ENCODE results near the gene CDH23.
A peak's percentile ranks its signal among the peaks of the same experiment; 100 is the strongest.

The CDH23 gene

DNA sequence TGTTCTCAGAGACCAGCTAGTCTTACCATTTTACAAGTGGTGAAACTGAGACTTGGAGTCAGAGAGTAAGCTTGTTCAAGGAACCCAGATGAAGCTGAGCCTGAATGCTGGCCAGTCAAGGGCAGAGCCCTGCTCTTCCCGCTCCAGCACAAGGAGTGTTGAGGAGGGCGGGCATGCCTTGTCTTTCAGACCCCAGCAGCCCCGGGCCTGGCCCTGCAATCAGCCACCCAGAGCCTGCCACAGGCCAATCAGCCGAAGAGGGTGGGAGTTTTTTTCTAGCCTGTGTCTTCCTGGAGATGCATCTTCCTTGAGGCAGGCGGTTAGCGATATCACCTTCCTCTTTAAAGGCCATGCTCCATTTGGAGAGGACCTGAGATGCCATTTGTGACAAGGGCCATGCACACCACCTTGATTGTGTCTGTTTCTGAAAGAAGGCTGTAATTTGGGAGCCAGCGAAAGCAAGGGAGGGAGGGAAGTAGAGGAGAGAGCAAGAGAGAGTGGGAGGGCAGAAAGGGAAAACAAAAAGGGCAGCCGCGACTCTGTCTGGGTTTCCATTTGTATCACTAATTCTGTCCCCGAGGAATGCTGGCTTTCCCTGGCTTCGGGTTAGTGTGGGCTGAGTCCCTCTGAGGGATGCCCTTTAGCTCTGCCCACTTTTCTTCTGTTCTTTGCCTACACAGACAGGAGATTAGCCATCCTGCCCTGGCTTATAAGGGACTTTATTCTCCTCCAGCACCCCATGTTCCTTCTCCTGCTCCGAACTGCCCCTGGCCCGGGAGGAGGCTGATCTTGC, 8.0 kb downstream of the CDH23 start:
- TF ChIP-seq, protein P1, sequence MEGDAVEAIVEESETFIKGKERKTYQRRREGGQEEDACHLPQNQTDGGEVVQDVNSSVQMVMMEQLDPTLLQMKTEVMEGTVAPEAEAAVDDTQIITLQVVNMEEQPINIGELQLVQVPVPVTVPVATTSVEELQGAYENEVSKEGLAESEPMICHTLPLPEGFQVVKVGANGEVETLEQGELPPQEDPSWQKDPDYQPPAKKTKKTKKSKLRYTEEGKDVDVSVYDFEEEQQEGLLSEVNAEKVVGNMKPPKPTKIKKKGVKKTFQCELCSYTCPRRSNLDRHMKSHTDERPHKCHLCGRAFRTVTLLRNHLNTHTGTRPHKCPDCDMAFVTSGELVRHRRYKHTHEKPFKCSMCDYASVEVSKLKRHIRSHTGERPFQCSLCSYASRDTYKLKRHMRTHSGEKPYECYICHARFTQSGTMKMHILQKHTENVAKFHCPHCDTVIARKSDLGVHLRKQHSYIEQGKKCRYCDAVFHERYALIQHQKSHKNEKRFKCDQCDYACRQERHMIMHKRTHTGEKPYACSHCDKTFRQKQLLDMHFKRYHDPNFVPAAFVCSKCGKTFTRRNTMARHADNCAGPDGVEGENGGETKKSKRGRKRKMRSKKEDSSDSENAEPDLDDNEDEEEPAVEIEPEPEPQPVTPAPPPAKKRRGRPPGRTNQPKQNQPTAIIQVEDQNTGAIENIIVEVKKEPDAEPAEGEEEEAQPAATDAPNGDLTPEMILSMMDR (conservative IDR thresholded peaks at IDR 0.05; ENCODE audit: low read length) = no peak
- TF ChIP-seq EZH2phosphoT487 (IDR thresholded peaks at IDR 0.05; ENCODE audit: borderline replicate concordance) = no peak
- H3K27me3 ChIP-seq (ENCODE audit: insufficient read depth, low read length, poor library complexity, severe bottlenecking) = no peaks in the 10 kb centered on the region
- H3K36me3 ChIP-seq (ENCODE audit: insufficient read depth, low read length) = no peaks in the 10 kb centered on the region
- no peak overlapping the region for H3K9ac ChIP-seq (ENCODE audit: low read depth, low read length, poor library complexity, severe bottlenecking)
- H3K4me3 ChIP-seq (ENCODE audit: low read length, poor library complexity, severe bottlenecking) = no peak overlapping the region
- H3K4me1 ChIP-seq (ENCODE audit: insufficient read depth, low read length, poor library complexity, severe bottlenecking) = no peaks in the 10 kb centered on the region
- H3K79me2 ChIP-seq (ENCODE audit: insufficient read depth, low read length) = no peaks in the 10 kb centered on the region
- H3K9me2 ChIP-seq (replicated peaks; ENCODE audit: low read depth, low read length) = no peaks in the 10 kb centered on the region
- no peak overlapping the region for H3K4me2 ChIP-seq (ENCODE audit: low read depth, low read length, poor library complexity, severe bottlenecking)
- H3K9me3 ChIP-seq (ENCODE audit: insufficient read depth, low read depth, low read length) = no peaks in the 10 kb centered on the region
- H4K20me1 ChIP-seq (ENCODE audit: insufficient read depth, low read length, poor library complexity, severe bottlenecking) = no peaks in the 10 kb centered on the region
- no peaks in the 10 kb centered on the region for H3F3A ChIP-seq (ENCODE audit: low read depth)
- H2AFZ ChIP-seq (ENCODE audit: low read length) = 0 out of 2 replicates have a peak overlapping the region, but pooled peaks have one; percentile 65

DNA sequence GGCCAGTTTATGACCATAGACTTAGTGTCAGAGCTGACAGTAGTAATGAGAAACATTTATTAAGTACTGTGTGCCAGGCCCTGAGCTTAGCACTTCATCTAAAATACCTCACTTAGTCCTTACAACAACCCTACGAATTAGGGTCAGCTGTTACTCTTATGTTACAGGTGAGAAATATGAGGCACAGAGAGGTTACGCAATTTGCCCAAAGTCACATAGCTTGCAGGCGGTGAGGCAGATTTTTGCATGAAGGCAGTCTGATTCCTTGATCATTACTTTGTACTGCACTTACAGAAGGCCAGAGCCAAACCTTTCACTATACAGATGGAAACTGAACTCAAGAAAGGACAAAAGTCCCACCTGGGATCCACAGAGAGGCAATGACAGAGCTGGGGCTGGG, 10.2 kb downstream of the CDH23 start:
- Histone ChIP-seq H4K20me1 (ENCODE audit: insufficient read depth, low read length, poor library complexity, severe bottlenecking) (no peaks in the 10 kb centered on the region), H3K4me2 (ENCODE audit: low read depth, low read length, poor library complexity, severe bottlenecking) (no peak overlapping the region), H3K27me3 (ENCODE audit: insufficient read depth, low read length, poor library complexity, severe bottlenecking) (no peaks in the 10 kb centered on the region), H2AFZ (ENCODE audit: low read length) (no peak overlapping the region), H3K36me3 (ENCODE audit: insufficient read depth, low read length) (no peaks in the 10 kb centered on the region), H3K9me3 (ENCODE audit: insufficient read depth, low read depth, low read length) (peaks cover 8% of the 10 kb centered on the region), H3F3A (ENCODE audit: low read depth) (no peaks in the 10 kb centered on the region), H3K9ac (ENCODE audit: low read depth, low read length, poor library complexity, severe bottlenecking) (no peak overlapping the region), H3K9me2 (replicated peaks; ENCODE audit: low read depth, low read length) (no peaks in the 10 kb centered on the region), H3K4me3 (ENCODE audit: low read length, poor library complexity, severe bottlenecking) (no peak overlapping the region), H3K4me1 (ENCODE audit: insufficient read depth, low read length, poor library complexity, severe bottlenecking) (no peaks in the 10 kb centered on the region), H3K79me2 (ENCODE audit: insufficient read depth, low read length) (no peaks in the 10 kb centered on the region)
- TF ChIP-seq, protein P1 (conservative IDR thresholded peaks at IDR 0.05; ENCODE audit: low read length) = no peak
- TF ChIP-seq EZH2phosphoT487 (IDR thresholded peaks at IDR 0.05; ENCODE audit: borderline replicate concordance) = no peak

DNA sequence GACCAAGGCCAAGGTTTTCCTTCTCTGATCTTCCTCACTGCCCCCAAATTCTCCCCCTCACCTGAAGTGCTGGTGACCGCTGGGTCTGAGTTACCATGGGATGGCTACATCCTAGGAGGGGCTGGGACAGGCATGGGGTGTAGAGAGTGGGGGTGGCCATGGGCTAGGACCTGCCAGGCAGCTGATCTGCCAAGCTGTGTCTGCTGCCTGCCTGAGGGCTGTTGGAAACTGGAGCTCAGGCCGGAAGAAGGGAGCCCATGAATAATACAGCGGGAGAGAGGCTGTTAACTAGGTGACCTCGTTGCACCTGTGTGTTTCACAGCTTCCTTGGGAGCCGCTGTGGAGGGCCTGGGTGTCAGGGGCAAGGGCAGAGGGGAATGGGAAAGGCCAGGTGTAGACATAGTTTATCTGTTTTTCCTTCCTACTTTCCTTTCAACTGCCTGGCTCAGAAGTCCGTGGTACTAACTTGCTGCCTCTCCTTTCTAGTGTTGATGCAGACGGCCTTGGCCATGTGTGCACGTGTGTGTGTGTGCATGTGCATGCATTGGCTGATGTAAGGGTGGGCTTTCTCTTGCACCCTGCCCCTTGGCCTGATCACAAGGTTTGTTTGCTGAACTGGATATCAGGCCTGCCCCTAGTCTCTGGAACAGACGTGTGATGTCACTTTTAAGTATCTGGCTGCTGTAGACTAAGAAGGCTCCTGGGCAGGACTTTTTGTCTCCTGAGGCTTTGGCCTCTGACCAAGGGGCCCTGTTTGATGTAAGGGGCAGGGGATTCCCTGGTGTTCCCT, 11.9 kb downstream of the CDH23 start:
- no peaks in the 10 kb centered on the region for H3K4me1 ChIP-seq (ENCODE audit: insufficient read depth, low read length, poor library complexity, severe bottlenecking)
- H3K9ac ChIP-seq (ENCODE audit: low read depth, low read length, poor library complexity, severe bottlenecking) = no peak overlapping the region
- no peak overlapping the region for H3K4me2 ChIP-seq (ENCODE audit: low read depth, low read length, poor library complexity, severe bottlenecking)
- no peaks in the 10 kb centered on the region for H3K36me3 ChIP-seq (ENCODE audit: insufficient read depth, low read length)
- no peaks in the 10 kb centered on the region for H3K9me2 ChIP-seq (replicated peaks; ENCODE audit: low read depth, low read length)
- H2AFZ ChIP-seq (ENCODE audit: low read length) = no peak overlapping the region
- no peak overlapping the region for H3K4me3 ChIP-seq (ENCODE audit: low read length, poor library complexity, severe bottlenecking)
- TF ChIP-seq, protein P1 (conservative IDR thresholded peaks at IDR 0.05; ENCODE audit: low read length) = no peak
- no peak for TF ChIP-seq EZH2phosphoT487 (IDR thresholded peaks at IDR 0.05; ENCODE audit: borderline replicate concordance)
- peaks cover 12% of the 10 kb centered on the region for H3K9me3 ChIP-seq (ENCODE audit: insufficient read depth, low read depth, low read length)
- no peaks in the 10 kb centered on the region for H3K79me2 ChIP-seq (ENCODE audit: insufficient read depth, low read length)
- no peaks in the 10 kb centered on the region for H4K20me1 ChIP-seq (ENCODE audit: insufficient read depth, low read length, poor library complexity, severe bottlenecking)
- H3F3A ChIP-seq (ENCODE audit: low read depth) = no peaks in the 10 kb centered on the region
- H3K27me3 ChIP-seq (ENCODE audit: insufficient read depth, low read length, poor library complexity, severe bottlenecking) = no peaks in the 10 kb centered on the region

Measured in Loucy (cell line).